SK-N-MC (cell line): ENCODE results near the gene FHOD3.

ENCODE experiments used
- EZH2 ChIP-seq: fragments of 200-600 bp; sonication (generic); IDR thresholded peaks from one replicate; pipeline ENCODE4 v1.6.1; 2017; ENCODE audit warnings: antibody characterized with exemption
- POLR2AphosphoS5 ChIP-seq: IDR thresholded peaks from 2 replicates; pipeline ENCODE4 v1.6.1; 2012; ENCODE audit warnings: mild to moderate bottlenecking, low read depth, low read length, borderline replicate concordance

DNA sequence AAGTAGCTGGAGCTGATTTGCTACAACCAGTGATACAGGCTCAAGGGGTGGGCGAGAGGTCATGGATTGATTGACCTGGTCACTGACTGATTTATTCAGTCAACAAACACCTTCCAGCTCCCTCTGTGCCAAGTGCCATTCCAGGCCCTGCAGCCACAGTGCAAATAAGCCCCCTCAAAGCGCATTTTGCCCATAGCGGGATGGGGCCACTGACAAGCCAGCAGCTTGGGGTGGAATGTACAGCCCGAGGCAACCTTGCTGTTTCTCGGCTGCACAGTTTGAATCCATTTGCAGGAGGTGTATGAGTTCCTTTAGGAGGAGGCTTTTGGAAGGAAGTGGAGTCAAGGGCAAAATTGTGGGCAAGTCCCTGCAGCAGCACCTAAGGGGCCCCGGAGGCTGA lies 296.1 kb downstream of the FHOD3 start:
- TF ChIP-seq EZH2 (no peak), POLR2AphosphoS5 (no peak)
